GM18505 (cell line): ENCODE data around the gene SLC8A1.

ENCODE experiments used
- ATAC-seq: cut with Tn5 transposase; IDR thresholded peaks from one replicate; pipeline ENCODE4 v1.9.1; 2021; ENCODE audit not compliant: unreplicated experiment
- POLR2A ChIP-seq: IDR thresholded peaks from 4 replicates; pipeline ENCODE4 v1.6.1; 2011; ENCODE audit warnings: borderline replicate concordance; ENCODE audit not compliant: insufficient read depth, insufficient read length; ENCODE audit errors: extremely low read depth

SLC8A1 gene

GRCh38 chr2:40106061-40106460, 345.8 kb downstream of the SLC8A1 start:
- no peak for ATAC-seq
- TF ChIP-seq POLR2A, result no peak

- ATAC-seq, result no peak
- no peak for TF ChIP-seq POLR2A
Observed at GRCh38 chr2:40105593-40105992, 346.3 kb downstream of the SLC8A1 start.

GRCh38 chr2:40103590-40103989, 348.3 kb downstream of the SLC8A1 start:
- ATAC-seq, result no peak
- TF ChIP-seq POLR2A, result no peak

GRCh38 chr2:40103163-40103562, 348.7 kb downstream of the SLC8A1 start:
- TF ChIP-seq POLR2A, result no peak
- no peak for ATAC-seq

- no peak for TF ChIP-seq POLR2A
- ATAC-seq, result no peak
Observed at GRCh38 chr2:40102447-40102846, 349.4 kb downstream of the SLC8A1 start.

GRCh38 chr2:40101131-40101575, 350.7 kb downstream of the SLC8A1 start:
- TF ChIP-seq POLR2A, result no peak
- ATAC-seq, result peak; percentile 85

- ATAC-seq, result no peak
- no peak for TF ChIP-seq POLR2A
Observed at GRCh38 chr2:40100676-40101075, 351.2 kb downstream of the SLC8A1 start.

- no peak for TF ChIP-seq POLR2A
- no peak for ATAC-seq
Observed at GRCh38 chr2:40098786-40099470, 353.0 kb downstream of the SLC8A1 start.

- no peak for ATAC-seq
Observed at GRCh38 chr2:40097691-40098385, 354.1 kb downstream of the SLC8A1 start.

GRCh38 chr2:40096360-40096759, 355.5 kb downstream of the SLC8A1 start:
- no peak for TF ChIP-seq POLR2A
- no peak for ATAC-seq

More at GRCh38 chr2:40097691-40098385, 354.1 kb downstream of the SLC8A1 start:
- TF ChIP-seq POLR2A, result no peak

- no peak for ATAC-seq
- TF ChIP-seq POLR2A, result no peak
Observed at GRCh38 chr2:40095000-40095399, 356.9 kb downstream of the SLC8A1 start.

- no peak for ATAC-seq
- no peak for TF ChIP-seq POLR2A
Observed at GRCh38 chr2:40094451-40094850, 357.4 kb downstream of the SLC8A1 start.

GRCh38 chr2:40093021-40093675, 358.7 kb downstream of the SLC8A1 start:
- TF ChIP-seq POLR2A, result no peak
- no peak for ATAC-seq

- TF ChIP-seq POLR2A, result no peak
- no peak for ATAC-seq
Observed at GRCh38 chr2:40090044-40090443, 361.8 kb downstream of the SLC8A1 start.
